Fibroblast of mammary gland (primary cell): ENCODE data around the gene MEGF6.
A peak's percentile ranks its signal among the peaks of the same experiment; 100 is the strongest.

Experiments
- DNase-seq: peaks from one replicate; pipeline ENCODE4 v3.0.0-alpha.2; 2010; ENCODE audit warnings: low read depth
- H3K4me3 ChIP-seq: 2 replicates; pipeline ENCODE4 v1.5.1; 2011; ENCODE audit warnings: low read depth, mild to moderate bottlenecking, low read length, moderate library complexity; ENCODE audit not compliant: control insufficient read depth
- TF ChIP-seq, protein P1 (sequence below): conservative IDR thresholded peaks from 2 replicates; pipeline ENCODE4 v1.5.1; 2011; ENCODE audit warnings: low read depth, low read length, inconsistent platforms; ENCODE audit not compliant: control insufficient read depth, insufficient read depth

Gene MEGF6

DNA sequence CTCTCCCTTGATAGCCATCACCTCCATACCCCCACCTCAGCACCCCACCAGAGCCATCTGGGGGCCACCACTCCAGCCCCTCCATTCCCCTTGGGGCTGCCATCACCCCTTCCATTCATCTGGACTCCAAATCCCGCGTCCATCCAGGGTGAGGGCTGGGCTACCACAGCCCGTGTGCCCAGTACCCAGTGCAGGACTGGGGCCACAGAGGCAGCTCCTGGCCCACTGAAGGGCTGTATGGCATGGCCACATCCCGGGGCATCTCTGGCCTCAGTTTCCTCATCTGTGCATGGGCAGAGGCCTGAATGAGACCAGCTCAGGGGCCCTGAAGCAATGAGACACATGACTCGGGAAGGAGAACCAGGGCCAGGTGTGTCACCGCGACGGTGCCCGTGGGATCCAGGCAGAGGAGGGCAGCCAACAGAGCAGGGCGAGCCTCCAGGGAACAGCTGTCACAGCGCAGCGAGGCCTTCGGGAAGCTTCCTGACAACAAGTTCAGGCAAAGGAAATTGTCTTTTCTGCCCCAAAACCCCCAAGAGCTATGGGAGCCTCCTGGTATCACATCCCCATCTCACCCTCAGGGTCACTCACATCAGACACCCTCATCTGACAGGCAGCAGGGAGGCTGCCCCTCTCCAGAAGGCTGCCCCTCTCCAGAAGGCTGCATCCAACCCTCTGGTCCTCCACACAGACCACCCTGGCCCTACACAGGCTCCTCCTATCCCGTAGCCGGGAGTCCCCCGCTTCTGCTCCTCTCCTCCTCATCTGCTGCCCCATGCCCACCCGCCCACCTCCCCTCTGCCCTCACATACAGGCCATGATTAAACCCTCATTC lies 76.3 kb downstream of the MEGF6 start:
- TF ChIP-seq, protein P1, sequence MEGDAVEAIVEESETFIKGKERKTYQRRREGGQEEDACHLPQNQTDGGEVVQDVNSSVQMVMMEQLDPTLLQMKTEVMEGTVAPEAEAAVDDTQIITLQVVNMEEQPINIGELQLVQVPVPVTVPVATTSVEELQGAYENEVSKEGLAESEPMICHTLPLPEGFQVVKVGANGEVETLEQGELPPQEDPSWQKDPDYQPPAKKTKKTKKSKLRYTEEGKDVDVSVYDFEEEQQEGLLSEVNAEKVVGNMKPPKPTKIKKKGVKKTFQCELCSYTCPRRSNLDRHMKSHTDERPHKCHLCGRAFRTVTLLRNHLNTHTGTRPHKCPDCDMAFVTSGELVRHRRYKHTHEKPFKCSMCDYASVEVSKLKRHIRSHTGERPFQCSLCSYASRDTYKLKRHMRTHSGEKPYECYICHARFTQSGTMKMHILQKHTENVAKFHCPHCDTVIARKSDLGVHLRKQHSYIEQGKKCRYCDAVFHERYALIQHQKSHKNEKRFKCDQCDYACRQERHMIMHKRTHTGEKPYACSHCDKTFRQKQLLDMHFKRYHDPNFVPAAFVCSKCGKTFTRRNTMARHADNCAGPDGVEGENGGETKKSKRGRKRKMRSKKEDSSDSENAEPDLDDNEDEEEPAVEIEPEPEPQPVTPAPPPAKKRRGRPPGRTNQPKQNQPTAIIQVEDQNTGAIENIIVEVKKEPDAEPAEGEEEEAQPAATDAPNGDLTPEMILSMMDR: no peak
- no peak overlapping the region for H3K4me3 ChIP-seq
- no peak for DNase-seq

DNA sequence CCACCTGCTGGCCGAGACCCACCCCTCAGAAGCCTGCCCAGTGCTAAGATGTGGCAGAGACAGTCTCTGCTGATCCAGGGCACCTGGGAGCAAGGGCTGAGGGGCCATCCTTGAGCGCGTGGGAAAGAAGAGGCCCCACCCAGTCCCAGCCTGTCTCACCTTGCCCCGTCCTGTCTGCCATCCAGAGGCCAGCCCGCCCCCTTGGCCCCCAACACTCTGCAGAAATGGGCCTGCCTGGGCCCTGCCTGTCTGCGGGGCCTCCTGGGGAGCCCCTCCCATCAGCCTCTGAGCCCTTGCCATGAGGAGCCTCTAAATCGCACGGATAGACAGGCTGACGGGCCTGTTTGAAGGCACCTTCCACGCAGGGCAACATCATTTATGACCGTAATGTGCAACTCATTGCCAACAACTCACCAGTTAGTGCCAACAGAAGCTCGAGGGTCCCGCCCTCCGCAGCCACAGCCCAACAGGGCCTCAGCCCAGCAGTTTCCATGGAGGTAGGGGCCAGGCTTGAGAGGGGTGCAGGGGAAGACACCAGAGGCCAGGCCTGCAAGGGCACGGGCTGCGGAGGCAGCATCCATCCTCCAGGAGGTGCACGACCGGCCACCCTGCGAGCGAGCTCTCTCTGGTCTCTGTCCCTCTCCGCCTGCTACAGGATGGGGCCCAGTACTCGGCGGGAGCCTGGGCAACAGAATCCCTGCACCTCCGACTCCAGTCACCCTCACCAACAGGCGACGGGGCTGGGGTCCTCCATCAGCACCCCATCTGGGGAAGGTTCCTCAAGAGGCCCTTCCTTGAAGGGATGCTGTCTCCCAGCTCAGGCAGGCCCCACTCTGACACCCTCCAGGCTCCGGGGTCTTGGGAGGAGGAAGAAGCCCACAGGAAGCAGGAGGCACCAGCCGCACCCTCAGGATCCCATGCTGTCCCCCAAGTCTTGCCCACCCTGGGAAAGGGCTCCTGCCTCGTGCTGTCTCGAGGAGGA lies 78.0 kb downstream of the MEGF6 start:
- H3K4me3 ChIP-seq: no peak overlapping the region
- TF ChIP-seq, protein P1: no peak
- no peak for DNase-seq

DNA sequence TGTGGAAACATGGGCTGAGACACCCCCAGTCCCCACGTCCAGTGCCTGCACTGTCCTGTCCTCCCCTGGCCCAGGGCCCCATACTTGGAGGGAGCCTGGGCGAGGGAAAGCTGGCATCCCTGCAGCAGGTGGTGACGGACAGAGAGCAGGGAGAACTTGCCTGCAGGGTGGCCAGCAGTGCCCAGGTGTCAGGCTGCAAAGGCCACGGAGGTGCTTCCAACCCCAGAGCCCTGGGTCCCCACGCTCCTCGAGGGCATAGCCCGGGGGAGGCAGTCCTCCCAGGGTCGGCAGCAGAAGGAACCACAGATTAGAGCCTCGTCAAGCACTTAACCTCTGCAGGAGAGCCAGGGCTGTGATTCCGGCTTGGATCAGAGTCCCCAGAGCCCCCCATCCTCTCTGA lies 79.4 kb downstream of the MEGF6 start:
- no peak overlapping the region for H3K4me3 ChIP-seq
- no peak for DNase-seq
- TF ChIP-seq, protein P1: no peak

DNA sequence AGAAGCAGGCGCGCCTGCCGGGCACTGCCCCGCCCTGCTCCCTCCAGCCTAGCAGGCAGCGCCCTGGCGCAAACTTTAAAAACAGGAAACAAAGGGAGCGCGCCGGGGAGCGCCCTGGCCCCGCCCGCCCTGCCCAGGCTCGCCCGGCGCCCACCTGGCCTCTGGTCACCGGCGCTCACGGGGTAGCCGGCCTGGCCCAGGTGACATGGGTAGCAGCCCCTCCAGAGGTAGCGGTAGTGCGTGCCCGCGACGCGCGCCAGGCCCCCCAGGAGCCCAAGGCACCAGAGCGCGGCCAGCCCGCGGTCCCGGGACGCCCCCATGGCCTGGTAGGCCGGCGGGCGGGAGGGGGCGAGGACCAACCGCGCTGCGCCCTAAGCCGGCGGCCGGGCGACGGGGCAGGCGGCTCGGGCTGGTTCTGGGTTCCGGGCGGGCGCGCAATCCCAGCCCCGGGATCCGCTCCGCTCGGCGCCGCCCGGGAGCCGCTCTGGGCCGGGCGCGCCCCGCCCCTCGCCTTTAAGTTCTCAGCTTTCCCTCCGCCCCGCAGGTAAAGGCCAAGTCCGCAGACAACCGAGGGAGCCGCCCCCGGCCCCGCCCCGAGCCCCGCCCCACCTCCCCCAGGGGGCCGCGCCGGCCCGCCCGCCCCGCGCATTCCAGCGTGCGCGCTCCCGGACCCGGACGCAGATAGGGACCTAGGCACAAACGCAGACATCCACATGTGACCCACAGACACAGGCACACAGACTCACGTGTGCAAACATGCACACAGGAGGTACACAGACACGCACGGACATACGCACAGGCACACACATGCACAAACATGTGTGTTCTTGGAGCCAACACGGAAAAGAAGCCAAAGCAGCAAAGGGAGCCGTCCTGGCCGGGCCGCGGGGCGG lies 80.1 kb downstream of the MEGF6 start:
- peak; percentile 8 for DNase-seq
- TF ChIP-seq, protein P1: no peak
- H3K4me3 ChIP-seq: no peak overlapping the region

DNA sequence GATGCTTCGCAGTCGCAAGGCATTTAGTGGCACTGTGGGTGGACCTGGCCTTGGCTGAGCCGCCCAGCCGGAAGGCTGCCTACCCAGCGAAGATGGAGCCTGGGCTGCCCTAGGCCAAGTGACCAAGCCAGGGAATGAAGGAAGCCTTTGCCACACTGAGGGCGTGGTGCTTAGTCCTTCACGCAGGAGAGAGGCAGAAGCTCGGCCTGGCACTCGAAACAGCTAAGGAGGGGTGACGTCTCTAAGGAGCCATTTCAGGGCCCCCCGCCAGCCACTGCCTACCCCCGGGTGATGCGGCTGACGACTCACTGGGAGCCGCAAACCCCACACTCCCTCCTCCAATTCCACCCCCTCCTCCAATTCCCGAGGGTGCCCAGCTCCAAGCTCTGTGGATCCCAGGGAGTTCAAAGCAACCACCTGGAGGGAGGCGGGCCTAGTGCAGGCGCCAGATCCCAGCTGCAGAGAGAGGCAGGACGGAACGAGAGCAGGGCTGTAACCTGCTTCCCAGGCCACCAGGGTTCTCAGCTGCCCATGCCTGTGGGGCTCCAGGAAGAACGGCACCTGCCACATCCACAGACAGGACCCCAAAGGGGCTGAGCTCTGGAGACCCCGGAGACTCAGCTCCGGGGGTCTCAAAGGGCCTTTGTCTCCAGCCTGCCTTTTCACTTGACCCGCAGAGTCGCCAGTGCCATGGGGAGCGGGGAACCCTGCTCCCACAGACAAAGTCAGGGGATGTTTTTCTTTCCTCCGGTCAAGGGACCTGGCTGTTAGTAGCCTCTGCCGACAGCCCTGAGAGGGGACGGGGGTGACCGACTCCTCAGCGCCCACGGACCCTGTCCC lies 81.0 kb downstream of the MEGF6 start:
- TF ChIP-seq, protein P1: no peak
- DNase-seq: no peak
- no peak overlapping the region for H3K4me3 ChIP-seq
